Nephron (organoid): ENCODE measurements around the gene TGFB3.
A peak's percentile ranks its signal among the peaks of the same experiment; 100 is the strongest.
"Not testable (repeated sequence)": the region's sequence is repeated elsewhere in the genome, so short reads cannot be mapped to it uniquely, and the experiment has no call there.

Experiments used
- H3K27ac Mint-ChIP-seq, 3 experiments: 2 replicates each; pipeline ENCODE4 v1.8.0; 2020; ENCODE audit warnings: mixed read lengths in 3 of 3, mild to moderate bottlenecking in 2 of 3, moderate library complexity in 1 of 3
- H3K27me3 Mint-ChIP-seq: 2 replicates; pipeline ENCODE4 v1.8.0; 2021; ENCODE audit warnings: low read depth, mild to moderate bottlenecking, moderate library complexity, mixed read lengths
- H3K36me3 Mint-ChIP-seq: 2 replicates; pipeline ENCODE4 v1.8.0; 2020; ENCODE audit warnings: low read depth, mixed read lengths
- H3K4me1 Mint-ChIP-seq: 2 replicates; pipeline ENCODE4 v1.8.0; 2020; ENCODE audit warnings: mixed read lengths
- H3K4me3 Mint-ChIP-seq, 3 experiments: 2 replicates each; pipeline ENCODE4 v1.8.0; 2020; ENCODE audit warnings: mild to moderate bottlenecking in 3 of 3, mixed read lengths in 3 of 3, moderate library complexity in 2 of 3
- H3K9me3 Mint-ChIP-seq: 2 replicates; pipeline ENCODE4 v1.8.0; 2020; ENCODE audit warnings: mixed read lengths
- CTCF ChIP-seq, 3 experiments: fragments of 200-600 bp; sonication (generic); IDR thresholded peaks; one replicate each; pipeline ENCODE4 v1.5.0; 2021; ENCODE audit warnings: antibody characterized with exemption in 3 of 3; ENCODE audit not compliant: unreplicated experiment in 3 of 3

TGFB3 gene

GRCh38 chr14:76015668-76016067 is 33.9 kb upstream of the TGFB3 start:
- H3K4me1 Mint-ChIP-seq: peaks cover 30% of the 10 kb centered on the region
- H3K9me3 Mint-ChIP-seq: peaks cover 42% of the 10 kb centered on the region
- H3K27me3 Mint-ChIP-seq: no peaks in the 10 kb centered on the region

DNA sequence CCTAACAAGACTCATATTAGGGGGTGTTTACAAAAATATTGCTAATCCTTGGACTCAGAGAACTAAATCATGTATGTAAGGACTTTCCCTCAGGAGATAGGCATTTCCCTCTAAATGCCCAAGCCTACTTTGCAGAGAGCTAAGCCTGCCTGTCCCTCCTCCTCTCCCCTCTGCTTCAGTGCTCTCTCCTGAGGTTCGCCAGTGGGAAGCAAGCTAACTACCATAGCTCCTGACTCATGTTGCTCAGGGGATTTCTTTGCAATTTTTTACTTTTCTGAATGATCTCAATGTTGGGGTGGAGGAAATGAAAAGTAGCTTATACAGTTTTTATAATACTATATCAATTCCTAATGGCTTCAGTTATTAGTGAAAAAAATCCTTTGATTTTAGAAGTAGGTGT is 33.4 kb upstream of the TGFB3 start:
- Mint-ChIP-seq H3K4me1 (peaks cover 30% of the 10 kb centered on the region), H3K36me3 (peaks cover 97% of the 10 kb centered on the region), H3K4me3 (no peak overlapping the region), H3K27me3 (no peaks in the 10 kb centered on the region), H3K9me3 (peaks cover 37% of the 10 kb centered on the region), H3K27ac (no peak overlapping the region)
- no peak for TF ChIP-seq CTCF (IDR thresholded peaks at IDR 0.05; ENCODE audit: unreplicated experiment in 3 of 3)

More at GRCh38 chr14:76015668-76016067, 33.9 kb upstream of the TGFB3 start:
- H3K36me3 Mint-ChIP-seq: peaks cover 100% of the 10 kb centered on the region
- no peak for TF ChIP-seq CTCF (IDR thresholded peaks at IDR 0.05; ENCODE audit: unreplicated experiment in 3 of 3)
- no peak overlapping the region for H3K27ac Mint-ChIP-seq
- no peak overlapping the region for H3K4me3 Mint-ChIP-seq

GRCh38 chr14:76012354-76012753 is 30.6 kb upstream of the TGFB3 start:
- peaks cover 9% of the 10 kb centered on the region for H3K9me3 Mint-ChIP-seq
- H3K4me1 Mint-ChIP-seq: peaks cover 30% of the 10 kb centered on the region
- no peak for TF ChIP-seq CTCF (IDR thresholded peaks at IDR 0.05; ENCODE audit: unreplicated experiment in 3 of 3)
- H3K27ac Mint-ChIP-seq: peak overlapping the region in 2 of 3 experiments; percentile 56 to 60
- H3K4me3 Mint-ChIP-seq: no peak overlapping the region
- H3K27me3 Mint-ChIP-seq: no peaks in the 10 kb centered on the region
- H3K36me3 Mint-ChIP-seq: peaks cover 85% of the 10 kb centered on the region

DNA sequence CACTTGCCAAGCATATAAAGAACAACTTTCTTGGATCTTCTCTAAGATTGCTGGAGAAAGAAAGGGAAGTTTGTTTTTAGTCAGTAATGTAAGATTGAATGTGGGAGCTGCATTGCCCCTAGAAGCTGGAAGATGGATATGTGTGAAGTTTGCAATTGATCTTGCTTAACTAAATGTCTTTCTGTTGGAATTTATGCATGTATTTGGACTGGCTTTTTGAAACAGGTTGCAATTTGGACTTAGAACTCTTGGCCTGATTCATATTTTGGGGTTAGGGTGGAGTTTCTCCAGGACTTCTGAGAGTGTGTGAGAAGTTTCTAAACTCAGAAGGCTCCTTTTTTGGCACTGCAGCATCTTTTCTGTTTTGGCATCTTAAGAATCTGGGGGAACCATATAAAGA is 30.1 kb upstream of the TGFB3 start:
- peak overlapping the region in 2 of 3 experiments; percentile 27 to 56 for H3K27ac Mint-ChIP-seq
- H3K4me3 Mint-ChIP-seq: no peak overlapping the region
- no peak for TF ChIP-seq CTCF (IDR thresholded peaks at IDR 0.05; ENCODE audit: unreplicated experiment in 3 of 3)
- H3K4me1 Mint-ChIP-seq: peaks cover 30% of the 10 kb centered on the region
- peaks cover 5% of the 10 kb centered on the region for H3K9me3 Mint-ChIP-seq
- no peaks in the 10 kb centered on the region for H3K27me3 Mint-ChIP-seq
- peaks cover 85% of the 10 kb centered on the region for H3K36me3 Mint-ChIP-seq

DNA sequence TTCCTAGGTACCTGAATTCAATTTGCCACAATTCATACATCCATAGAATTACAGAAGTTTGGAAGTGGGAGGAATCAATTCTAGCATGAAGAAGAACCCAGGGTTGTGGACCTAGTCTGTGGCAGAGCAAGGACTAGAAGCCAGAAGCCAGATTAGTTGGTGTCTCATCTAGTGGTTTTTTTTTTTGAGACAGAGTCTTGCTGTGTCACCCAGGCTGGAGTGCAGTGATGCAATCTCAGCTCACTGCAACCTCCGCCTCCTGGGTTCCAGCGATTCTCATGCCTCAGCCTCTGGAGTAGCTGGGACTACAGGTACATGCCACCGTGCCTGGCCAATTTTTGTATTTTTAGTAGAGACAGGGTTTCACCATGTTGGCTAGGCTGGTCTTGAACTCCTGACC is 27.8 kb upstream of the TGFB3 start:
- not testable (repeated sequence) for H3K27me3 Mint-ChIP-seq, H3K4me3 Mint-ChIP-seq, H3K27ac Mint-ChIP-seq
- H3K36me3 Mint-ChIP-seq: peaks cover 83% of the 10 kb centered on the region
- peaks cover 24% of the 10 kb centered on the region for H3K4me1 Mint-ChIP-seq
- H3K9me3 Mint-ChIP-seq: peaks cover 12% of the 10 kb centered on the region

DNA sequence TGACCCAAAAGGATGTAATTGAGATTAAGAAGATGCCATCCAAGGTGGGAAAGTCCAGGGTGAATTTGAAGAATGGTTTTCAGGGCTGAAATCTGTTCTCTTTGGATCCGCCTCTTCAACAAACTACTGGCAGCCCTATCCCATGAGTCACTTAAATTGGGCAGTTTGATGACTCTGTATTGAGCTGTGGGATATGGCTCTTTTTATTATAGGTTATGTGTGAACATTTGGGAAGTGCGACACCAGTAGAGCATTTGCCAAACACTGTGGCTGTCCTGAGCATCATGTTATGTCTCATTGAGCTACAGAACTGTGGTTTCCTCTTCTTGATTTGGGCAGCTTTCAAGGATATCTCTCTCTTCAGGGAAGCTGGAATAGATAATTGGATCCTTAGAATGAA is 26.1 kb upstream of the TGFB3 start:
- H3K27ac Mint-ChIP-seq: no peak overlapping the region
- no peak for TF ChIP-seq CTCF (IDR thresholded peaks at IDR 0.05; ENCODE audit: unreplicated experiment in 3 of 3)
- peaks cover 80% of the 10 kb centered on the region for H3K36me3 Mint-ChIP-seq
- peaks cover 17% of the 10 kb centered on the region for H3K4me1 Mint-ChIP-seq
- H3K9me3 Mint-ChIP-seq: peaks cover 20% of the 10 kb centered on the region
- no peaks in the 10 kb centered on the region for H3K27me3 Mint-ChIP-seq
- no peak overlapping the region for H3K4me3 Mint-ChIP-seq
